Liver (tissue), 9 donors: Measurements from ENCODE around the gene TOR4A. TPM values are rescaled to one million over a fixed set of nuclear protein-coding genes. Genes with fewer than 3 reads are reported as not detected.

Source experiments
- DNase-seq: peaks from one replicate; pipeline ENCODE4 v3.0.0-alpha.2; 2017; ENCODE audit warnings: low spot score
- H3K27ac ChIP-seq, 2 donors: one replicate each; pipeline ENCODE4 v1.7.0; 2013; ENCODE audit warnings: inconsistent platforms in 2 of 2, low read length in 2 of 2, control low read depth in 1 of 2, low read depth in 1 of 2, mild to moderate bottlenecking in 1 of 2
- H3K27me3 ChIP-seq, 4 donors: one replicate each; pipeline versions ENCODE4 v1.6.1 to v1.7.0; 2013; ENCODE audit warnings: low read length in 3 of 4, inconsistent platforms in 1 of 4, mild to moderate bottlenecking in 1 of 4, moderate library complexity in 1 of 4; ENCODE audit not compliant: control insufficient read depth in 4 of 4, insufficient read depth in 4 of 4
- H3K36me3 ChIP-seq, 4 donors: one replicate each; pipeline versions ENCODE4 v1.6.1 to v1.7.0; 2013; ENCODE audit warnings: low read length in 3 of 4, mild to moderate bottlenecking in 3 of 4, low read depth in 1 of 4, moderate library complexity in 1 of 4; ENCODE audit not compliant: control insufficient read depth in 4 of 4, insufficient read depth in 3 of 4
- H3K4me1 ChIP-seq, 4 donors: one replicate each; pipeline versions ENCODE4 v1.6.1 to v1.7.0; 2013; ENCODE audit warnings: low read length in 3 of 4, mild to moderate bottlenecking in 3 of 4, moderate library complexity in 1 of 4; ENCODE audit not compliant: control insufficient read depth in 4 of 4, insufficient read depth in 4 of 4
- H3K4me3 ChIP-seq, 3 donors: one replicate each; pipeline versions ENCODE4 v1.6.1 to v1.7.0; 2013; ENCODE audit warnings: low read length in 3 of 3, control low read depth in 1 of 3, low read depth in 1 of 3, mild to moderate bottlenecking in 1 of 3
- H3K9ac ChIP-seq, 2 donors: one replicate each; pipeline ENCODE4 v1.7.0; 2013; ENCODE audit warnings: low read length in 2 of 2, mild to moderate bottlenecking in 2 of 2, moderate library complexity in 2 of 2, control low read depth in 1 of 2, low read depth in 1 of 2
- H3K9me3 ChIP-seq, 4 donors: one replicate each; pipeline versions ENCODE4 v1.6.1 to v1.7.0; 2013; ENCODE audit warnings: low read length in 3 of 4; ENCODE audit not compliant: control insufficient read depth in 4 of 4
- ATF3 ChIP-seq: IDR thresholded peaks from 2 replicates; pipeline ENCODE4 v1.6.1; 2016; ENCODE audit warnings: antibody characterized with exemption
- CTCF ChIP-seq: fragments of 150-350 bp; IDR thresholded peaks from 2 replicates; pipeline ENCODE4 v1.5.1; 2017; ENCODE audit warnings: improper control_type of control experiment, low read depth, low read length; ENCODE audit not compliant: missing input control
- EGR1 ChIP-seq, 2 donors: IDR thresholded peaks; 2 replicates each; pipeline ENCODE4 v1.6.1; 2016 to 2018; ENCODE audit warnings: antibody characterized with exemption in 2 of 2, low read depth in 2 of 2
- FOXA1 ChIP-seq: IDR thresholded peaks from 2 replicates; pipeline ENCODE4 v1.6.1; 2016; ENCODE audit warnings: antibody characterized with exemption
- FOXA2 ChIP-seq: IDR thresholded peaks from 2 replicates; pipeline ENCODE4 v1.6.1; 2016; ENCODE audit warnings: antibody characterized with exemption
- GABPA ChIP-seq, 2 donors: IDR thresholded peaks in 1 of 2; conservative IDR thresholded peaks in 1 of 2; 2 replicates each; pipeline ENCODE4 v1.6.1; 2016; ENCODE audit warnings: antibody characterized with exemption in 2 of 2, mild to moderate bottlenecking in 1 of 2, moderate library complexity in 1 of 2
- HNF4A ChIP-seq, 2 donors: conservative IDR thresholded peaks; 2 replicates each; pipeline ENCODE4 v1.6.1; 2016; ENCODE audit warnings: antibody characterized with exemption in 2 of 2, mild to moderate bottlenecking in 2 of 2
- HNF4G ChIP-seq: IDR thresholded peaks from 2 replicates; pipeline ENCODE4 v1.6.1; 2016; ENCODE audit warnings: antibody characterized with exemption
- JUND ChIP-seq, 2 donors: IDR thresholded peaks; 2 replicates each; pipeline ENCODE4 v1.6.1; 2016; ENCODE audit warnings: antibody characterized with exemption in 2 of 2
- MAX ChIP-seq: IDR thresholded peaks from 2 replicates; pipeline ENCODE4 v1.6.1; 2016; ENCODE audit warnings: antibody characterized with exemption
- NR2F2 ChIP-seq: IDR thresholded peaks from 2 replicates; pipeline ENCODE4 v1.6.1; 2016; ENCODE audit warnings: antibody characterized with exemption
- RAD21 ChIP-seq, 2 donors: IDR thresholded peaks; 2 replicates each; pipeline ENCODE4 v1.6.1; 2016; ENCODE audit warnings: antibody characterized with exemption in 2 of 2, mild to moderate bottlenecking in 2 of 2
- REST ChIP-seq: IDR thresholded peaks from 2 replicates; pipeline ENCODE4 v1.6.1; 2016; ENCODE audit warnings: antibody characterized with exemption, mild to moderate bottlenecking
- RXRA ChIP-seq, 2 donors: IDR thresholded peaks; 2 replicates each; pipeline ENCODE4 v1.6.1; 2017 to 2018; ENCODE audit warnings: antibody characterized with exemption in 2 of 2, mild to moderate bottlenecking in 1 of 2
- SP1 ChIP-seq: IDR thresholded peaks from 2 replicates; pipeline ENCODE4 v1.6.1; 2018; ENCODE audit warnings: antibody characterized with exemption, mild to moderate bottlenecking
- TAF1 ChIP-seq: conservative IDR thresholded peaks from 2 replicates; pipeline ENCODE4 v1.6.1; 2016; ENCODE audit warnings: antibody characterized with exemption, mild to moderate bottlenecking
- WGBS: extraction: QIAGEN DNeasy Blood & Tissue Kit; methylation state at CpG from one replicate; pipeline ENCODE4 v1.1.7; 2013; 5-methylcytosine and 5-hydroxymethylcytosine counted together
- polyA plus RNA-seq, 2 donors: library from polyadenylated mRNA; stranded (reverse) in 1 of 2; unstranded in 1 of 2; fragments of 200-250 nt in 1 of 2; fragments of >200 nt in 1 of 2; fragmentation: Nextera tagmentation in 1 of 2; extraction: Ambion mirVana in 1 of 2; gene quantifications; one replicate each; pipeline versions ENCODE4 v1.2.1 to v1.2.3, GENCODE V29; 2013 to 2015
- total RNA-seq, 2 donors: library from RNA; depleted of rRNA; stranded (reverse); fragments of >200 nt; gene quantifications; one replicate each; pipeline ENCODE4 v1.2.3, GENCODE V29; 2014
- donor health status: healthy.
- donor health status: healthy.
- donor health status: healthy.
- donor health status: healthy.
- donor health status: healthy.

Gene TOR4A
- total and polyA plus RNA-seq, 4 donors: 0.35 to 5.1 (median 4.3) TPM

GRCh38 chr9:137276473-137277328 is 825 bp upstream of the TOR4A start:
- H3K9ac ChIP-seq: peak overlapping the region in 1 of 2 donors; percentile 47
- H3K36me3 ChIP-seq: peaks cover 0 to 11% (median 3%) of the 10 kb centered on the region in 4 donors
- WGBS: 50% methylated on average over 30 of the region's 30 CpGs
- TF ChIP-seq NR2F2 (no peak), SP1 (peak; percentile 16), HNF4A (conservative IDR thresholded peaks at IDR 0.05) (peak in 1 of 2 donors; percentile 38), TAF1 (no peak)
- peak overlapping the region in 1 of 3 donors; percentile 60 for H3K4me3 ChIP-seq
- H3K27me3 ChIP-seq: no peaks in the 10 kb centered on the region
- peak; percentile 61 for DNase-seq
- no peaks in the 10 kb centered on the region for H3K9me3 ChIP-seq
- H3K4me1 ChIP-seq: peaks cover 3 to 40% (median 13%) of the 10 kb centered on the region in 4 donors
- H3K27ac ChIP-seq: peak overlapping the region; percentile 85 to 93

GRCh38 chr9:137278061-137278701 is 655 bp downstream of the TOR4A start:
- peak overlapping the region; percentile 85 to 93 for H3K27ac ChIP-seq
- H3K9me3 ChIP-seq: no peaks in the 10 kb centered on the region
- H3K36me3 ChIP-seq: peaks cover 0 to 1% (median 0%) of the 10 kb centered on the region in 4 donors
- TF ChIP-seq HNF4G: no peak
- no peak for DNase-seq
- peak overlapping the region; percentile 32 to 60 (median 53) for H3K4me3 ChIP-seq
- peaks cover 3 to 30% (median 11%) of the 10 kb centered on the region in 4 donors for H3K4me1 ChIP-seq
- 26% methylated on average over 54 of the region's 54 CpGs for WGBS
- no peaks in the 10 kb centered on the region for H3K27me3 ChIP-seq
- H3K9ac ChIP-seq: peak overlapping the region; percentile 12 to 43

GRCh38 chr9:137278721-137279711 is 1.5 kb downstream of the TOR4A start:
- Histone ChIP-seq H3K4me3 (peak overlapping the region in 1 of 3 donors; percentile 60), H3K36me3 (no peaks in the 10 kb centered on the region), H3K27ac (no peak overlapping the region), H3K27me3 (no peaks in the 10 kb centered on the region), H3K4me1 (peaks cover 3 to 23% (median 9%) of the 10 kb centered on the region in 4 donors), H3K9me3 (no peaks in the 10 kb centered on the region), H3K9ac (no peak overlapping the region)
- 84% methylated on average over 139 of the region's 139 CpGs for WGBS
- no peak for TF ChIP-seq REST
- no peak for TF ChIP-seq MAX
- no peak for TF ChIP-seq HNF4A (conservative IDR thresholded peaks at IDR 0.05)
- TF ChIP-seq CTCF: no peak
- no peak for TF ChIP-seq JUND (IDR thresholded peaks at IDR 0.05)
- TF ChIP-seq HNF4G: no peak
- no peak for TF ChIP-seq FOXA1
- no peak for TF ChIP-seq NR2F2
- no peak for TF ChIP-seq TAF1
- no peak for TF ChIP-seq SP1
- TF ChIP-seq GABPA (IDR thresholded peaks at IDR 0.05 in 1 of 2, conservative IDR thresholded peaks at IDR 0.05 in 1 of 2): no peak
- no peak for TF ChIP-seq ATF3
- no peak for TF ChIP-seq EGR1 (IDR thresholded peaks at IDR 0.05; ENCODE audit: low read depth in 2 of 2)
- TF ChIP-seq RXRA (IDR thresholded peaks at IDR 0.05): no peak
- no peak for TF ChIP-seq RAD21 (IDR thresholded peaks at IDR 0.05)
- no peak for TF ChIP-seq FOXA2
- DNase-seq: no peak
